HEK293 (cell line): ENCODE measurements around the gene RGS5.

Experiments used
- CTCF ChIP-seq: fragments of 450-650 bp; formaldehyde crosslinking; IDR thresholded peaks from 2 replicates; pipeline ENCODE4 v1.5.1; 2016; ENCODE audit warnings: missing biosample characterization, missing genetic modification characterization
- KLF1 ChIP-seq: fragments of 450-650 bp; formaldehyde crosslinking; IDR thresholded peaks from 2 replicates; pipeline ENCODE4 v1.5.1; 2016; ENCODE audit warnings: missing biosample characterization, missing genetic modification characterization
- MYNN ChIP-seq: fragments of 450-650 bp; formaldehyde crosslinking; IDR thresholded peaks from 2 replicates; pipeline ENCODE4 v1.5.1; 2016; ENCODE audit warnings: missing biosample characterization, missing genetic modification characterization, borderline replicate concordance
- PBX3 ChIP-seq: sonication (generic); formaldehyde crosslinking; IDR thresholded peaks from 2 replicates; pipeline ENCODE4 v1.8.1; 2022; ENCODE audit warnings: mild to moderate bottlenecking, moderate library complexity, missing genetic modification reagents
- PRDM10 ChIP-seq: fragments of 450-650 bp; formaldehyde crosslinking; IDR thresholded peaks from 2 replicates; pipeline ENCODE4 v1.5.1; 2016; ENCODE audit warnings: missing biosample characterization, missing genetic modification characterization
- SP2 ChIP-seq: fragments of 450-650 bp; formaldehyde crosslinking; IDR thresholded peaks from 2 replicates; pipeline ENCODE4 v1.5.1; 2016; ENCODE audit warnings: missing biosample characterization, missing genetic modification characterization
- TSHZ1 ChIP-seq: fragments of 450-650 bp; formaldehyde crosslinking; IDR thresholded peaks from 2 replicates; pipeline ENCODE4 v1.5.1; 2016; ENCODE audit warnings: missing biosample characterization, missing genetic modification characterization, borderline replicate concordance
- ZNF24 ChIP-seq: fragments of 450-650 bp; formaldehyde crosslinking; IDR thresholded peaks from 2 replicates; pipeline ENCODE4 v1.5.1; 2016; ENCODE audit warnings: missing biosample characterization, missing genetic modification characterization
- ZNF302 ChIP-seq: fragments of 450-650 bp; formaldehyde crosslinking; IDR thresholded peaks from 2 replicates; pipeline ENCODE4 v1.5.1; 2016; ENCODE audit warnings: missing biosample characterization, missing genetic modification characterization, low read depth
- ZNF513 ChIP-seq: fragments of 450-650 bp; IDR thresholded peaks from 2 replicates; pipeline ENCODE4 v1.5.1; 2018; ENCODE audit warnings: missing biosample characterization, missing genetic modification characterization
- ZNF707 ChIP-seq: fragments of 450-650 bp; formaldehyde crosslinking; IDR thresholded peaks from 2 replicates; pipeline ENCODE4 v1.5.1; 2016; ENCODE audit warnings: missing biosample characterization, missing genetic modification characterization

GRCh38 chr1:163174524-163175437, 27.9 kb downstream of the RGS5 start:
- TF ChIP-seq KLF1 (tag by site-specific recombination): no peak
- TF ChIP-seq TSHZ1 (tag by site-specific recombination): no peak
- no peak for TF ChIP-seq ZNF302 (tag by site-specific recombination)
- no peak for TF ChIP-seq ZNF24 (tag by site-specific recombination)
- peak; percentile 62 for TF ChIP-seq CTCF (tag by site-specific recombination)
- TF ChIP-seq PRDM10: no peak
- no peak for TF ChIP-seq ZNF707 (tag by site-specific recombination)
- TF ChIP-seq ZNF513: no peak
- no peak for TF ChIP-seq PBX3 (CRISPR knock-in tag)
- TF ChIP-seq SP2 (tag by site-specific recombination): no peak
- no peak for TF ChIP-seq MYNN (tag by site-specific recombination)
